Measurements from ENCODE around the gene HNRNPC. TPM values are rescaled to one million over a fixed set of nuclear protein-coding genes. Genes with fewer than 3 reads are reported as not detected.
"Not testable (repeated sequence)": the region's sequence is repeated elsewhere in the genome, so short reads cannot be mapped to it uniquely, and the experiment has no call there.

HNRNPC gene
- total RNA-seq, 2 experiments from 2014 or later = 1,063 to 1,070 TPM

- H3K4me1 Mint-ChIP-seq (ENCODE audit: low read depth) = peaks cover 75% of the 10 kb centered on the region
- ChIA-PET POLR2A (interaction anchor here (1.2 to 4.5 kb wide), 6 partner anchors 10 to 34 kb away, joined by 3 to 57 read pairs (median 12); no protein-coding TSS in a partner anchor), CTCF (interaction anchor here (0.7 to 2.2 kb wide), 8 partner anchors 8 to 154 kb away, joined by 3 to 9 read pairs (median 3); no protein-coding TSS in a partner anchor)
- no peaks in the 10 kb centered on the region for H3K9me3 Mint-ChIP-seq
- peak overlapping the region; percentile 77 for H3K27ac Mint-ChIP-seq
- H3K36me3 Mint-ChIP-seq = peaks cover 72% of the 10 kb centered on the region
- H3K27me3 Mint-ChIP-seq = no peaks in the 10 kb centered on the region
- intact Hi-C loops (cut with micrococcal nuclease) = no loop called here
- peak overlapping the region; percentile 51 for H3K4me3 Mint-ChIP-seq
- DNase-seq = no peak
Observed at GRCh38 chr14:21256539-21257393, 12.5 kb downstream of the HNRNPC start.

- intact Hi-C loops (cut with micrococcal nuclease); DNase-seq; H3K9me3 Mint-ChIP-seq; H3K27me3 Mint-ChIP-seq: not testable (repeated sequence)
- Mint-ChIP-seq H3K36me3 (peaks cover 72% of the 10 kb centered on the region), H3K27ac (peak overlapping the region; percentile 39), H3K4me3 (peak overlapping the region; percentile 29), H3K4me1 (ENCODE audit: low read depth) (peaks cover 74% of the 10 kb centered on the region)
- ChIA-PET POLR2A (interaction anchor here (1.2 to 4.5 kb wide), 7 partner anchors 10 to 41 kb away, joined by 3 to 57 read pairs (median 7); no protein-coding TSS in a partner anchor), CTCF (interaction anchor here (1.1 to 2.2 kb wide), 5 partner anchors 9 to 40 kb away, joined by 3 to 9 read pairs (median 5); no protein-coding TSS in a partner anchor)
Observed at GRCh38 chr14:21256102-21256447, 13.2 kb downstream of the HNRNPC start.

- Mint-ChIP-seq H3K27ac (peak overlapping the region; percentile 39), H3K9me3 (no peaks in the 10 kb centered on the region), H3K4me1 (ENCODE audit: low read depth) (peaks cover 76% of the 10 kb centered on the region), H3K4me3 (peak overlapping the region; percentile 29), H3K27me3 (no peaks in the 10 kb centered on the region), H3K36me3 (peaks cover 75% of the 10 kb centered on the region)
- ChIA-PET CTCF (interaction anchor here (1.0 to 2.4 kb wide), 5 partner anchors 10 to 40 kb away, joined by 3 to 9 read pairs (median 5); no protein-coding TSS in a partner anchor), POLR2A (interaction anchor here (1.2 to 4.5 kb wide), 7 partner anchors 10 to 40 kb away, joined by 3 to 57 read pairs (median 7); no protein-coding TSS in a partner anchor)
- intact Hi-C loops (cut with micrococcal nuclease) = loop anchor here (1.0 to 2.0 kb wide), 2 partner anchors 9 to 21 kb away; no protein-coding TSS in a partner anchor
- DNase-seq = no peak
Observed at GRCh38 chr14:21255385-21256101, 13.7 kb downstream of the HNRNPC start.

GRCh38 chr14:21252149-21252548 is 17.1 kb downstream of the HNRNPC start:
- Mint-ChIP-seq H3K27me3 (no peaks in the 10 kb centered on the region), H3K4me1 (ENCODE audit: low read depth) (peaks cover 74% of the 10 kb centered on the region), H3K27ac (no peak overlapping the region), H3K9me3 (no peaks in the 10 kb centered on the region), H3K36me3 (peaks cover 75% of the 10 kb centered on the region), H3K4me3 (no peak overlapping the region)
- intact Hi-C loops (cut with micrococcal nuclease) = no loop called here
- DNase-seq = no peak
- ChIA-PET POLR2A (no interaction called here), CTCF (no interaction called here)

GRCh38 chr14:21251215-21251614 is 18.0 kb downstream of the HNRNPC start:
- intact Hi-C loops (cut with micrococcal nuclease) = no loop called here
- Mint-ChIP-seq H3K27ac (no peak overlapping the region), H3K27me3 (no peaks in the 10 kb centered on the region), H3K36me3 (peaks cover 72% of the 10 kb centered on the region), H3K4me1 (ENCODE audit: low read depth) (peaks cover 74% of the 10 kb centered on the region), H3K4me3 (no peak overlapping the region), H3K9me3 (no peaks in the 10 kb centered on the region)
- ChIA-PET CTCF (no interaction called here), POLR2A (interaction anchor here (1.6 kb wide), 1 partner anchor 13 kb away, joined by 3 read pairs; no protein-coding TSS in a partner anchor)
- DNase-seq = no peak

- no peaks in the 10 kb centered on the region for H3K9me3 Mint-ChIP-seq
- no peak overlapping the region for H3K4me3 Mint-ChIP-seq
- intact Hi-C loops (cut with micrococcal nuclease) = no loop called here
- H3K27ac Mint-ChIP-seq = peak overlapping the region; percentile 56
- H3K4me1 Mint-ChIP-seq (ENCODE audit: low read depth) = peaks cover 77% of the 10 kb centered on the region
- H3K36me3 Mint-ChIP-seq = peaks cover 72% of the 10 kb centered on the region
- H3K27me3 Mint-ChIP-seq = no peaks in the 10 kb centered on the region
- POLR2A ChIA-PET = no interaction called here
- CTCF ChIA-PET = interaction anchor here (1.4 kb wide), 1 partner anchor 10 kb away, joined by 3 read pairs; no protein-coding TSS in a partner anchor
- DNase-seq = no peak
Observed at GRCh38 chr14:21248739-21249411, 20.4 kb downstream of the HNRNPC start.

- intact Hi-C loops (cut with micrococcal nuclease) = no loop called here
- no peaks in the 10 kb centered on the region for H3K9me3 Mint-ChIP-seq
- ChIA-PET CTCF (no interaction called here), POLR2A (no interaction called here)
- peaks cover 75% of the 10 kb centered on the region for H3K4me1 Mint-ChIP-seq (ENCODE audit: low read depth)
- H3K36me3 Mint-ChIP-seq = peaks cover 70% of the 10 kb centered on the region
- peak overlapping the region; percentile 56 for H3K27ac Mint-ChIP-seq
- H3K4me3 Mint-ChIP-seq = no peak overlapping the region
- DNase-seq = no peak
- H3K27me3 Mint-ChIP-seq = no peaks in the 10 kb centered on the region
Observed at GRCh38 chr14:21248338-21248737, 20.9 kb downstream of the HNRNPC start.

- peaks cover 77% of the 10 kb centered on the region for H3K4me1 Mint-ChIP-seq (ENCODE audit: low read depth)
- no peak for DNase-seq
- H3K9me3 Mint-ChIP-seq = no peaks in the 10 kb centered on the region
- no peak overlapping the region for H3K27ac Mint-ChIP-seq
- CTCF ChIA-PET = no interaction called here
- intact Hi-C loops (cut with micrococcal nuclease) = loop anchor here (2.0 kb wide), 1 partner anchor 17 kb away; no protein-coding TSS in a partner anchor
- no peaks in the 10 kb centered on the region for H3K27me3 Mint-ChIP-seq
- POLR2A ChIA-PET = interaction anchor here (1.0 to 4.3 kb wide), 2 partner anchors 10 to 20 kb away, joined by 6 to 30 read pairs; no protein-coding TSS in a partner anchor
- peaks cover 62% of the 10 kb centered on the region for H3K36me3 Mint-ChIP-seq
- no peak overlapping the region for H3K4me3 Mint-ChIP-seq
Observed at GRCh38 chr14:21245813-21246212, 23.4 kb downstream of the HNRNPC start.

GRCh38 chr14:21244544-21244943 is 24.7 kb downstream of the HNRNPC start:
- ChIA-PET CTCF (interaction anchor here (0.7 to 1.6 kb wide), 4 partner anchors 9 to 180 kb away, joined by 3 to 9 read pairs (median 4); no protein-coding TSS in a partner anchor), POLR2A (interaction anchor here (0.6 to 4.3 kb wide), 4 partner anchors 11 to 21 kb away, joined by 3 to 30 read pairs (median 4); no protein-coding TSS in a partner anchor)
- intact Hi-C loops (cut with micrococcal nuclease) = loop anchor here (2.0 kb wide), 1 partner anchor 16 kb away; no protein-coding TSS in a partner anchor
- H3K36me3 Mint-ChIP-seq = peaks cover 56% of the 10 kb centered on the region
- no peaks in the 10 kb centered on the region for H3K27me3 Mint-ChIP-seq
- H3K27ac Mint-ChIP-seq = no peak overlapping the region
- H3K9me3 Mint-ChIP-seq = no peaks in the 10 kb centered on the region
- DNase-seq = no peak
- no peak overlapping the region for H3K4me3 Mint-ChIP-seq
- peaks cover 74% of the 10 kb centered on the region for H3K4me1 Mint-ChIP-seq (ENCODE audit: low read depth)

GRCh38 chr14:21241218-21241819 is 27.9 kb downstream of the HNRNPC start:
- H3K27me3 Mint-ChIP-seq = no peaks in the 10 kb centered on the region
- H3K27ac Mint-ChIP-seq = peak overlapping the region; percentile 1
- ChIA-PET POLR2A (no interaction called here), CTCF (interaction anchor here (1.0 to 1.1 kb wide), 4 partner anchors 9 to 20 kb away, joined by 3 to 4 read pairs (median 4); no protein-coding TSS in a partner anchor)
- H3K4me3 Mint-ChIP-seq = no peak overlapping the region
- H3K9me3 Mint-ChIP-seq = no peaks in the 10 kb centered on the region
- no peak for DNase-seq
- peaks cover 56% of the 10 kb centered on the region for H3K36me3 Mint-ChIP-seq
- peaks cover 79% of the 10 kb centered on the region for H3K4me1 Mint-ChIP-seq (ENCODE audit: low read depth)
- intact Hi-C loops (cut with micrococcal nuclease) = no loop called here

- Mint-ChIP-seq H3K36me3 (peaks cover 55% of the 10 kb centered on the region), H3K27ac (no peak overlapping the region), H3K4me1 (ENCODE audit: low read depth) (peaks cover 82% of the 10 kb centered on the region), H3K4me3 (no peak overlapping the region), H3K27me3 (no peaks in the 10 kb centered on the region), H3K9me3 (no peaks in the 10 kb centered on the region)
- DNase-seq = no peak
- intact Hi-C loops (cut with micrococcal nuclease) = no loop called here
- CTCF ChIA-PET = interaction anchor here (1.0 to 1.1 kb wide), 2 partner anchors 8 to 14 kb away, joined by 3 to 4 read pairs; no protein-coding TSS in a partner anchor
- POLR2A ChIA-PET = interaction anchor here (1.6 kb wide), 1 partner anchor 16 kb away, joined by 7 read pairs; no protein-coding TSS in a partner anchor
Observed at GRCh38 chr14:21240417-21240816, 28.8 kb downstream of the HNRNPC start.

Data from activated CD4-positive, alpha-beta memory T cell treated with anti-CD3 and anti-CD28 coated beads for 36 hours (primary cell).